ENCODE data around the gene CRMP1.

GRCh38 chr4:5824635-5825034 lies 68.3 kb downstream of the CRMP1 start:
- no peak for TF ChIP-seq IRF9 (tag; IDR thresholded peaks at IDR 0.05)
- TF ChIP-seq ZNF3 (CRISPR knock-in tag; IDR thresholded peaks at IDR 0.05), result no peak
